Measurements from ENCODE around the gene LTB4R. TPM values are rescaled to one million over a fixed set of nuclear protein-coding genes. Genes with fewer than 3 reads are reported as not detected.

LTB4R gene
- total RNA-seq, 4 donors from 2014 or later = 0.13 to 2.2 (median 0.75) TPM

- Histone ChIP-seq H3K27ac (no peak overlapping the region), H3K27me3 (no peaks in the 10 kb centered on the region), H3K9me3 (no peaks in the 10 kb centered on the region), H3K4me1 (no peaks in the 10 kb centered on the region), H3K36me3 (no peaks in the 10 kb centered on the region), H3K4me3 (no peak overlapping the region)
- TF ChIP-seq POLR2A (IDR thresholded peaks at IDR 0.05) = no peak
- no peak for TF ChIP-seq CTCF (IDR thresholded peaks at IDR 0.05 in 4 of 5, conservative IDR thresholded peaks at IDR 0.05 in 1 of 5)
- in situ Hi-C loops (cut with MboI; ENCODE audit: low sequenced_read_pairs in 4 of 4) = no loop called here
- intact Hi-C loops (cut with DNase I; ENCODE audit: low total_unique reads) = no loop called here
- no peak for DNase-seq
- no peak for ATAC-seq
Observed at GRCh38 chr14:24284501-24285035, 26.7 kb upstream of the LTB4R start.

- in situ Hi-C loops (cut with MboI; ENCODE audit: low sequenced_read_pairs in 4 of 4) (no loop called here), intact Hi-C loops (cut with DNase I; ENCODE audit: low total_unique reads) (no loop called here)
- H3K36me3 ChIP-seq = peaks cover 0 to 7% of the 10 kb centered on the region in 2 donors
- ATAC-seq (no peak), DNase-seq (no peak)
- H3K27ac ChIP-seq = no peak overlapping the region
- TF ChIP-seq CTCF (IDR thresholded peaks at IDR 0.05 in 4 of 5, conservative IDR thresholded peaks at IDR 0.05 in 1 of 5) = no peak
- TF ChIP-seq POLR2A (IDR thresholded peaks at IDR 0.05) = no peak
- no peaks in the 10 kb centered on the region for H3K27me3 ChIP-seq
- no peaks in the 10 kb centered on the region for H3K4me1 ChIP-seq
- no peak overlapping the region for H3K4me3 ChIP-seq
- no peaks in the 10 kb centered on the region for H3K9me3 ChIP-seq
Observed at GRCh38 chr14:24285351-24285750, 26.0 kb upstream of the LTB4R start.

GRCh38 chr14:24286996-24287395, 24.3 kb upstream of the LTB4R start:
- Histone ChIP-seq H3K36me3 (peaks cover 0 to 24% of the 10 kb centered on the region in 2 donors), H3K4me1 (no peaks in the 10 kb centered on the region), H3K9me3 (no peaks in the 10 kb centered on the region), H3K27me3 (no peaks in the 10 kb centered on the region), H3K27ac (no peak overlapping the region), H3K4me3 (no peak overlapping the region)
- intact Hi-C loops (cut with DNase I; ENCODE audit: low total_unique reads) (no loop called here), in situ Hi-C loops (cut with MboI; ENCODE audit: low sequenced_read_pairs in 4 of 4) (no loop called here)
- ATAC-seq (no peak), DNase-seq (no peak)
- TF ChIP-seq POLR2A (IDR thresholded peaks at IDR 0.05) = no peak
- TF ChIP-seq CTCF (IDR thresholded peaks at IDR 0.05 in 4 of 5, conservative IDR thresholded peaks at IDR 0.05 in 1 of 5) = no peak

GRCh38 chr14:24289649-24290280, 21.5 kb upstream of the LTB4R start:
- peaks cover 0 to 31% of the 10 kb centered on the region in 2 donors for H3K36me3 ChIP-seq
- H3K27ac ChIP-seq = no peak overlapping the region
- no peaks in the 10 kb centered on the region for H3K4me1 ChIP-seq
- ATAC-seq (no peak), DNase-seq (no peak)
- H3K27me3 ChIP-seq = no peaks in the 10 kb centered on the region
- in situ Hi-C loops (cut with MboI; ENCODE audit: low sequenced_read_pairs in 4 of 4) = loop anchor here in 1 of 4 donors (10.0 kb wide), 1 partner anchor 45 kb away; the partner anchor contains the start of gene TINF2
- H3K9me3 ChIP-seq = no peaks in the 10 kb centered on the region
- TF ChIP-seq POLR2A (IDR thresholded peaks at IDR 0.05) (no peak), CTCF (IDR thresholded peaks at IDR 0.05 in 4 of 5, conservative IDR thresholded peaks at IDR 0.05 in 1 of 5) (no peak)
- H3K4me3 ChIP-seq = no peak overlapping the region
- intact Hi-C loops (cut with DNase I; ENCODE audit: low total_unique reads) = loop anchor here (10.0 kb wide), 1 partner anchor 125 kb away; the partner anchor contains the start of gene IRF9

Measured in gastrocnemius medialis (tissue), 4 donors.